H1 (cell line): ENCODE data around the gene CHRNA4. TPM values are rescaled to one million over a fixed set of nuclear protein-coding genes. Genes with fewer than 3 reads are reported as not detected.

Experiments
- CTCF ChIA-PET: fragments of 300-600 bp; sonication (Branson Sonifier 250); formaldehyde crosslinking; loops from one replicate; lab custom pipeline; 2021; ENCODE audit not compliant: partially characterized antibody; lab: Charles Lee
- POLR2A ChIA-PET: fragments of 300-600 bp; sonication (Branson Sonifier 250); formaldehyde crosslinking; loops from one replicate; lab custom pipeline; 2021; ENCODE audit warnings: inconsistent platforms; ENCODE audit not compliant: partially characterized antibody; lab: Charles Lee
- DNase-seq, 2 experiments: peaks; one replicate each; pipeline versions ENCODE4 v3.0.0 to v3.0.0-alpha.2; 2010 to 2022; ENCODE audit warnings: low spot score in 2 of 2, low read depth in 1 of 2, mixed read lengths in 1 of 2
- FAIRE-seq: peaks from 2 replicates; lab custom pipeline; 2011; peaks lifted over from hg19 to GRCh38; lab: Jason Lieb, UNC
- H2AFZ ChIP-seq: 2 replicates; pipeline ENCODE4 v1.8.1; 2012; ENCODE audit warnings: low read length, inconsistent platforms
- H2AK5ac ChIP-seq: 2 replicates; pipeline ENCODE4 v1.6.1; 2013; ENCODE audit warnings: low read depth, low read length
- H2BK120ac ChIP-seq: replicated peaks from 2 replicates; pipeline ENCODE3; 2013; ENCODE audit warnings: low read depth, low read length, inconsistent platforms
- H2BK12ac ChIP-seq: 2 replicates; pipeline ENCODE4 v1.6.1; 2013; ENCODE audit warnings: low read depth, low read length
- H2BK15ac ChIP-seq: 2 replicates; pipeline ENCODE4 v1.6.1; 2013; ENCODE audit warnings: low read length
- H2BK20ac ChIP-seq: 2 replicates; pipeline ENCODE4 v1.6.1; 2013; ENCODE audit warnings: low read length
- H2BK5ac ChIP-seq: 2 replicates; pipeline ENCODE4 v1.6.1; 2013; ENCODE audit warnings: low read depth, low read length
- H3K14ac ChIP-seq: 2 replicates; pipeline ENCODE4 v1.6.1; 2013; ENCODE audit warnings: inconsistent platforms; ENCODE audit not compliant: insufficient read length
- H3K18ac ChIP-seq: 2 replicates; pipeline ENCODE4 v1.6.1; 2013; ENCODE audit warnings: low read length; ENCODE audit errors: extremely low read depth
- H3K23ac ChIP-seq: 2 replicates; pipeline ENCODE4 v1.6.1; 2013; ENCODE audit warnings: inconsistent platforms; ENCODE audit not compliant: insufficient read length
- H3K23me2 ChIP-seq: 2 replicates; pipeline ENCODE4 v1.6.1; 2013; ENCODE audit warnings: low read depth, low read length
- H3K27ac ChIP-seq: 2 replicates; pipeline ENCODE4 v1.6.1; 2011; ENCODE audit warnings: low read depth, low read length, inconsistent platforms
- H3K27me3 ChIP-seq, 4 experiments: replicated peaks in 1 of 4; 1 replicate in 1 of 4; 2 replicates in 3 of 4; pipeline versions ENCODE4 v1.6.1 to v1.8.1; 2011 to 2013; ENCODE audit warnings: low read length in 3 of 4, mild to moderate bottlenecking in 3 of 4, inconsistent platforms in 2 of 4, mixed read lengths in 2 of 4, moderate library complexity in 1 of 4; ENCODE audit not compliant: control insufficient read depth in 3 of 4, insufficient read depth in 3 of 4; ENCODE audit errors: extremely low read depth in 1 of 4
- H3K36me3 ChIP-seq, 4 experiments: 2 replicates each; pipeline versions ENCODE4 v1.6.1 to v1.8.1; 2011 to 2013; ENCODE audit warnings: mild to moderate bottlenecking in 4 of 4, low read length in 3 of 4, moderate library complexity in 2 of 4, control low read depth in 1 of 4, inconsistent platforms in 1 of 4; ENCODE audit not compliant: insufficient read depth in 4 of 4, control insufficient read depth in 2 of 4
- H3K4ac ChIP-seq: replicated peaks from 2 replicates; pipeline ENCODE3; 2013; ENCODE audit warnings: low read length, low read depth, mixed read lengths, inconsistent platforms; ENCODE audit not compliant: insufficient read length
- H3K4me1 ChIP-seq, 4 experiments: replicated peaks in 1 of 4; 1 replicate in 1 of 4; 2 replicates in 3 of 4; pipeline versions ENCODE4 v1.6.1 to v1.8.1; 2011 to 2013; ENCODE audit warnings: low read length in 3 of 4, inconsistent platforms in 2 of 4, mixed read lengths in 1 of 4; ENCODE audit not compliant: insufficient read depth in 4 of 4, control insufficient read depth in 3 of 4
- H3K4me2 ChIP-seq, 2 experiments: 2 replicates each; pipeline versions ENCODE4 v1.6.1 to v1.8.1; 2011 to 2013; ENCODE audit warnings: low read depth in 2 of 2, low read length in 2 of 2, control low read depth in 1 of 2, inconsistent platforms in 1 of 2, mild to moderate bottlenecking in 1 of 2; ENCODE audit not compliant: insufficient read depth in 1 of 2
- H3K4me3 ChIP-seq, 4 experiments: fragments of 200-600, 300-600 bp in 1 of 4; sonication (generic), shearing (Covaris generic), sonication (Bioruptor Twin) in 1 of 4; 2 replicates each; pipeline versions ENCODE4 v1.5.1 to v1.8.1; 2011 to 2016; ENCODE audit warnings: low read length in 4 of 4, low read depth in 3 of 4, control low read depth in 2 of 4, inconsistent platforms in 2 of 4, mild to moderate bottlenecking in 2 of 4, mixed read lengths in 1 of 4, moderate library complexity in 1 of 4; ENCODE audit not compliant: insufficient read depth in 2 of 4; ENCODE audit errors: extremely low read depth in 1 of 4
- H3K56ac ChIP-seq: replicated peaks from 2 replicates; pipeline ENCODE3; 2013; ENCODE audit warnings: low read depth, mild to moderate bottlenecking, mixed read lengths, low read length, inconsistent platforms; ENCODE audit not compliant: insufficient read length
- H3K79me1 ChIP-seq: 2 replicates; pipeline ENCODE4 v1.6.1; 2013; ENCODE audit warnings: low read depth, low read length, control low read depth
- H3K79me2 ChIP-seq, 2 experiments: 2 replicates each; pipeline versions ENCODE4 v1.6.1 to v1.8.1; 2012 to 2013; ENCODE audit warnings: low read length in 2 of 2, mild to moderate bottlenecking in 2 of 2, inconsistent platforms in 1 of 2; ENCODE audit not compliant: insufficient read depth in 2 of 2, control insufficient read depth in 1 of 2
- H3K9ac ChIP-seq, 4 experiments: replicated peaks in 1 of 4; 1 replicate in 1 of 4; 2 replicates in 3 of 4; pipeline versions ENCODE4 v1.6.1 to v1.8.1; 2011 to 2013; ENCODE audit warnings: low read depth in 3 of 4, low read length in 3 of 4, control low read depth in 2 of 4, mild to moderate bottlenecking in 2 of 4, moderate library complexity in 2 of 4, inconsistent platforms in 1 of 4; ENCODE audit errors: extremely low read depth in 1 of 4
- H3K9me3 ChIP-seq, 2 experiments: 2 replicates each; pipeline versions ENCODE4 v1.6.1 to v1.8.1; 2012 to 2013; ENCODE audit warnings: mild to moderate bottlenecking in 2 of 2, moderate library complexity in 2 of 2, control low read depth in 1 of 2, inconsistent platforms in 1 of 2, low read depth in 1 of 2, low read length in 1 of 2, mixed read lengths in 1 of 2; ENCODE audit not compliant: insufficient read depth in 2 of 2
- H4K20me1 ChIP-seq, 2 experiments: replicated peaks in 1 of 2; 2 replicates each; pipeline versions ENCODE3 to v1.8.1; 2011 to 2013; ENCODE audit warnings: inconsistent platforms in 2 of 2, low read length in 2 of 2, mild to moderate bottlenecking in 1 of 2; ENCODE audit not compliant: insufficient read depth in 2 of 2, control insufficient read depth in 1 of 2
- H4K5ac ChIP-seq: 2 replicates; pipeline ENCODE4 v1.6.1; 2013; ENCODE audit warnings: low read length, low read depth, mixed read lengths, inconsistent platforms; ENCODE audit not compliant: insufficient read length
- H4K8ac ChIP-seq: 2 replicates; pipeline ENCODE4 v1.8.0; 2013; ENCODE audit warnings: mild to moderate bottlenecking, moderate library complexity, low read length, inconsistent platforms; ENCODE audit not compliant: insufficient read depth; ENCODE audit errors: extremely low read depth
- H4K91ac ChIP-seq: replicated peaks from 2 replicates; pipeline ENCODE3; 2013; ENCODE audit warnings: low read length, mixed read lengths, inconsistent platforms; ENCODE audit not compliant: insufficient read length
- ATF3 ChIP-seq: IDR thresholded peaks from 2 replicates; pipeline ENCODE4 v1.6.1; 2011; ENCODE audit warnings: low read depth, mild to moderate bottlenecking, low read length; ENCODE audit not compliant: insufficient read depth
- EZH2 ChIP-seq: fragments of 200-600 bp; sonication (generic); IDR thresholded peaks from 2 replicates; pipeline ENCODE4 v1.7.1; 2012; ENCODE audit warnings: low read depth, mild to moderate bottlenecking, moderate library complexity, low read length, inconsistent platforms; ENCODE audit not compliant: severe bottlenecking
- JUN ChIP-seq: IDR thresholded peaks from 2 replicates; pipeline ENCODE4 v1.6.1; 2011; ENCODE audit warnings: low read depth, mild to moderate bottlenecking, improper control_type of control experiment, low read length
- KDM1A ChIP-seq: fragments of 200-600, 300-600 bp; sonication (generic); IDR thresholded peaks from 2 replicates; pipeline ENCODE4 v1.7.1; 2016; ENCODE audit warnings: mild to moderate bottlenecking, low read length, borderline replicate concordance
- NRF1 ChIP-seq: IDR thresholded peaks from 2 replicates; pipeline ENCODE4 v1.6.1; 2011; ENCODE audit warnings: mild to moderate bottlenecking, low read depth, low read length, improper control_type of control experiment
- POLR2A ChIP-seq, 2 experiments: IDR thresholded peaks; 1 replicate in 1 of 2; 2 replicates in 1 of 2; pipeline ENCODE4 v1.6.1; 2011; ENCODE audit warnings: low read depth in 2 of 2, low read length in 2 of 2, mild to moderate bottlenecking in 2 of 2; ENCODE audit errors: control extremely low read depth in 1 of 2
- WGBS, 2 experiments: shearing (Covaris generic) in 1 of 2; methylation state at CpG; one replicate each; pipeline versions ENCODE4 v1.1.6 to v1.1.7; 2013 to 2015; ENCODE audit warnings: low lambda C conversion rate in 2 of 2, mixed read lengths in 2 of 2, inconsistent platforms in 1 of 2, low coverage in 1 of 2, missing lambda C conversion rate in 1 of 2; ENCODE audit not compliant: insufficient replicate concordance in 2 of 2, insufficient coverage in 1 of 2, insufficient read length in 1 of 2; ENCODE audit errors: extremely low coverage in 1 of 2, missing lambda C conversion rate in 1 of 2; 5-methylcytosine and 5-hydroxymethylcytosine counted together
- polyA plus RNA-seq, 7 experiments: library from polyadenylated mRNA; depleted of rRNA in 3 of 7; stranded (reverse) in 5 of 7; unstranded in 2 of 7; fragments of >200 nt in 5 of 7; fragments of 200-250 nt in 2 of 7; gene quantifications; 1 replicate in 5 of 7; 2 replicates in 1 of 7; 4 replicates in 1 of 7; pipeline versions ENCODE4 v1.2.1 to v1.2.3, GENCODE V29; 2011 to 2013; ENCODE audit warnings: missing spikeins in 2 of 7, mixed read lengths in 2 of 7
- total RNA-seq: library from RNA; stranded (reverse); fragmentation: NEBNext Ultra II Directional; extraction: Animal tissue kit (Norgen Biotek cat#: 25700); gene quantifications from 2 replicates; pipeline ENCODE4 v1.2.1, GENCODE V29; 2021

Gene CHRNA4
- total and polyA plus RNA-seq, 2 of the 8 experiments (the other 6 are each of a cell fraction or from before 2014, with no cell fraction given): 4.3 to 5.7 TPM

- Histone ChIP-seq H4K91ac (no peak overlapping the region), H3K23me2 (peaks cover 4% of the 10 kb centered on the region; the same call in 1 of the 2 replicates), H3K9ac (no peak overlapping the region), H3K79me2 (no peaks in the 10 kb centered on the region), H3K56ac (no peak overlapping the region), H2BK12ac (no peak overlapping the region), H3K36me3 (no peaks in the 10 kb centered on the region), H2BK120ac (no peak overlapping the region), H2BK5ac (no peak overlapping the region), H3K18ac (no peak overlapping the region), H2AFZ (no peak overlapping the region), H2BK15ac (no peak overlapping the region), H3K27ac (no peak overlapping the region), H3K9me3 (no peaks in the 10 kb centered on the region), H4K8ac (no peak overlapping the region), H2BK20ac (no peak overlapping the region), H3K4me2 (no peak overlapping the region), H3K4me1 (peaks cover 4 to 25% (median 14%) of the 10 kb centered on the region in 4 experiments; a peak in 5 of 7 replicates), H4K20me1 (peaks cover 0 to 4% of the 10 kb centered on the region in 2 experiments), H3K79me1 (no peaks in the 10 kb centered on the region), H4K5ac (no peak overlapping the region), H2AK5ac (no peak overlapping the region), H3K4me3 (no peak overlapping the region), H3K14ac (no peak overlapping the region), H3K23ac (no peak overlapping the region), H3K27me3 (no peaks in the 10 kb centered on the region), H3K4ac (no peak overlapping the region)
- DNase-seq (no peak), FAIRE-seq (no peak)
- ChIA-PET POLR2A (interaction anchor here (1.0 kb wide), 1 partner anchor 12 kb away, joined by 3 read pairs; no protein-coding TSS in a partner anchor), CTCF (interaction anchor here (0.7 to 1.7 kb wide), 4 partner anchors 23 to 438 kb away, joined by 3 to 4 read pairs (median 3); no protein-coding TSS in a partner anchor)
- WGBS, 2 experiments: 88% methylated on average over 20 of the region's 23 CpGs; no CpG with 5 or more reads in 1 of the 2 experiments
- TF ChIP-seq EZH2 (no peak), KDM1A (no peak), ATF3 (no peak), NRF1 (no peak), JUN (no peak), POLR2A (IDR thresholded peaks at IDR 0.05; ENCODE audit: control extremely low read depth in 1 of 2, low read depth in 2 of 2, low read length in 2 of 2) (no peak)
Measured at GRCh38 chr20:63406011-63406410, 44.9 kb upstream of the CHRNA4 start.
